HAP-1 (cell line): ENCODE results near the gene DGKK.
"Not testable (repeated sequence)": the region's sequence is repeated elsewhere in the genome, so short reads cannot be mapped to it uniquely, and the experiment has no call there.

Source experiments
- DNase-seq, 2 experiments: peaks; one replicate each; pipeline ENCODE4 v3.0.0-alpha.2; 2016 to 2020; ENCODE audit warnings: low spot score in 2 of 2
- H3K27me3 ChIP-seq: fragments of 250-450 bp; sonication (Bioruptor Pico); 2 replicates; pipeline ENCODE4 v1.5.1; 2020; ENCODE audit warnings: low read depth, mild to moderate bottlenecking, moderate library complexity
- H3K36me3 ChIP-seq: fragments of 250-450 bp; sonication (Bioruptor Pico); replicated peaks from 2 replicates; pipeline ENCODE4 v1.5.1; 2020; ENCODE audit warnings: mild to moderate bottlenecking
- H3K4me1 ChIP-seq: fragments of 250-450 bp; sonication (Bioruptor Pico); 2 replicates; pipeline ENCODE4 v1.5.1; 2020; ENCODE audit warnings: mild to moderate bottlenecking
- H3K4me3 ChIP-seq: fragments of 250-450 bp; sonication (Bioruptor Pico); 2 replicates; pipeline ENCODE4 v1.5.1; 2020; ENCODE audit warnings: mild to moderate bottlenecking, moderate library complexity
- H3K9me3 ChIP-seq: fragments of 250-450 bp; sonication (Bioruptor Pico); 2 replicates; pipeline ENCODE4 v1.5.1; 2020; ENCODE audit warnings: mild to moderate bottlenecking, moderate library complexity
- in situ Hi-C: fragments of 300-500 bp; cut with MboI; formaldehyde crosslinking; loops from 3 replicates; pipeline ENCODE4 v1.14.3; 2020; ENCODE audit warnings: low sequenced_read_pairs, inconsistent platforms, mixed read lengths

DGKK gene

DNA sequence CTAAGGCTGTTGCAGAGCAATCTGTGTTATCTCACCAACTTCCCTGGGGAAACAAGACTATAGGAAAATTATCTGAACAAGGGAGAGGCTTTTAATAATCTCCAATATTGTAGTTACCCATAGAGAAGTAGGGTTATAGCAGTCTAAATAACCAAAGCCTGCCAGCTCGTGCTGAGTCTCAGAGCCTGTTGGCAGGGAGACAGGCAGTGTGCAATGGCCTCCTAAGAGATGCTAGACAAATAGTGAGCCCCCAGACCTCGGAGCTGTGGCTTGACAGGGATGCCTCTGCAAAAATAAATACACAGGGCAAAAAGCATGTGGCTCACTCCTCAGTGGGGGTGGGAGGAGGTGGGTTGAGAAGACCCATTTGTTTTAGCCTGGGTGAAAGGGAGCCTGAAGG, 76.7 kb downstream of the DGKK start:
- in situ Hi-C loops, result no loop called here
- H3K4me3 ChIP-seq, result no peak overlapping the region
- H3K9me3 ChIP-seq, result no peaks in the 10 kb centered on the region
- DNase-seq, result no peak
- no peaks in the 10 kb centered on the region for H3K27me3 ChIP-seq
- H3K4me1 ChIP-seq, result no peaks in the 10 kb centered on the region
- H3K36me3 ChIP-seq, result no peaks in the 10 kb centered on the region

GRCh38 chrX:50386520-50386919, 84.1 kb downstream of the DGKK start:
- Histone ChIP-seq H3K27me3 (no peaks in the 10 kb centered on the region), H3K9me3 (no peaks in the 10 kb centered on the region), H3K4me3 (no peak overlapping the region), H3K36me3 (no peaks in the 10 kb centered on the region), H3K4me1 (no peaks in the 10 kb centered on the region)
- in situ Hi-C loops, result no loop called here
- DNase-seq, result no peak

DNA sequence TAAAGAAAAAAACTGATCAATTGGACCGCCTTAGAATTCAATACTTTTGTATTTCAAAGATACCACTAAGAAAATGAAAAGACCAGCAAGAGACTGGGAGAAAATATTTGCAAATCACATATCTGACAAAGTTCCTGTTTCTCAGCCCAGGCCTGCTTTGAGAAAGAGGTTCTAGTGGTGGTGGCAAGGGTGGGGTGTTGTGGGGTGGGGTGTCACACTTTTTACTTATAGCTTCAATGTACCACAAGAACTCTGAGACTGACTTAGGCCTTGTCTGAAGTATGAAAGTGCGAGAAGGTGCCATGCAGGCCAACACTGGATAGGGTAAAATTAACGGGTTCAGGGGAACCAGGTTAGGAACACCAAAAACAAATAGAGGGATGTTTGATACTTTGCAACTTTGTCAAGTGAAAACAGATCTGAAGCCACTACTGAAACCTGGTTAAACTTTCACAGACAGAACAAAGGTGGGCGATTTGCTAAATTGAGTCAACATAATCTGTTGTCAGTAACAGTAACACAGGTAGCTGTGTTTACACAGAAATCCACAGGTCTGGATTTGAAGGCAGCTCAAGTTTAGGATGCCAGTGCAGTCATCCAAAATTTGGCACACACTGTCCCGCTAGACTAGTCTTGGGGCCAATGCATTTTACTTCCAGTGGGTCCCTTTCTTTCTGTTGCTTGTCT, 88.8 kb downstream of the DGKK start:
- H3K4me1 ChIP-seq, result no peaks in the 10 kb centered on the region
- in situ Hi-C loops, result no loop called here

GRCh38 chrX:50375481-50376267, 95.0 kb downstream of the DGKK start:
- Histone ChIP-seq H3K9me3 (no peaks in the 10 kb centered on the region), H3K27me3 (no peaks in the 10 kb centered on the region), H3K36me3 (no peaks in the 10 kb centered on the region), H3K4me3 (no peak overlapping the region), H3K4me1 (no peaks in the 10 kb centered on the region)
- DNase-seq, result no peak
- in situ Hi-C loops, result no loop called here

More for the DNA sequence above, 88.8 kb downstream of the DGKK start:
- Histone ChIP-seq H3K9me3 (no peaks in the 10 kb centered on the region), H3K36me3 (no peaks in the 10 kb centered on the region), H3K4me3 (no peak overlapping the region), H3K27me3 (no peaks in the 10 kb centered on the region)
- no peak for DNase-seq

GRCh38 chrX:50372966-50373365, 97.7 kb downstream of the DGKK start:
- H3K4me3 ChIP-seq, result no peak overlapping the region
- no peaks in the 10 kb centered on the region for H3K9me3 ChIP-seq
- in situ Hi-C loops, result no loop called here
- no peaks in the 10 kb centered on the region for H3K36me3 ChIP-seq
- peaks cover 3% of the 10 kb centered on the region; the same call in 1 of the 2 replicates for H3K27me3 ChIP-seq
- no peak for DNase-seq
- no peaks in the 10 kb centered on the region for H3K4me1 ChIP-seq

DNA sequence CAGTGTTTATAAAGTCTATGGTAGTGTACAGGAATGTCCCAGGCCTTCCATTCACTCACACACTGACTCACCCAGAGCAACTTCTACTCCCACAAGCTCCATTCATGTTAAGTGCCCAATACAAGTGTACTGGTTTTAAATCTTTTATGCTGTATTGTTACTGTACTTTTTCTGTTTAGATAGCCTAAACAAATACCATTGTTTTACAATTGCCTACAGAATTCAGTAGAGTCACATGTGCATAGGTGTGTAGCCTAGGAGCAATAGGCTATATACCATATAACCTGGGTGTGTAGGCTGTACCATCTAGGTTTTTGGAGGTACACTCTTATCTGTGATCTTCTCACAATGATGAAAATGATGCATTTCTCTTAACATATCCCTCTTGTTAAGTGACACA, 126.7 kb downstream of the DGKK start:
- H3K4me1 ChIP-seq, result no peaks in the 10 kb centered on the region
- H3K4me3 ChIP-seq, result no peak overlapping the region
- in situ Hi-C loops, result no loop called here
- no peaks in the 10 kb centered on the region for H3K36me3 ChIP-seq
- no peaks in the 10 kb centered on the region for H3K27me3 ChIP-seq
- no peaks in the 10 kb centered on the region for H3K9me3 ChIP-seq
- DNase-seq, result no peak

DNA sequence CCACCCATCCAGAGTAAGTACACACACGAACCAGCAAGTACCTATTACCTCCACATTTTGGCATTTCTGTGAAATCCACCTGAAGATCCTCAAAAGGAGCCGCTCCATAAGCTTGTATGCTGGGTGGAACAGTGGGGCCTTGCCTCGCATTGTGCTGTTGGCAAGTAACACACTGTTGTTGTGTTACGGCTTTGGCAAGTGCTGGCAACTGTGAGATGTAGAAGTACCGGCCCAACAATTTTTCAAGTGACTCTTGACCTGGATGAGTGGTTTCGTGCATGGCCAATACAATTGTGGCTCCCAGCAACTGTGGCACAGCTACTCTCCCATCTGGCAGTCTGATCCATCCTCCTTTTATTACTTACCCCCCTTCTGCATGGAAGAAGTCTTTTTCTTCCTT, 137.3 kb downstream of the DGKK start:
- DNase-seq, result no peak
- Histone ChIP-seq H3K27me3 (no peaks in the 10 kb centered on the region), H3K4me1 (no peaks in the 10 kb centered on the region), H3K4me3 (no peak overlapping the region), H3K9me3 (no peaks in the 10 kb centered on the region), H3K36me3 (no peaks in the 10 kb centered on the region)
- in situ Hi-C loops, result no loop called here

- in situ Hi-C loops, H3K4me3 ChIP-seq, H3K36me3 ChIP-seq, H3K9me3 ChIP-seq, H3K27me3 ChIP-seq, DNase-seq, H3K4me1 ChIP-seq: not testable (repeated sequence)
These were observed 138.0 kb downstream of the DGKK start for GRCh38 chrX:50332668-50333067.

GRCh38 chrX:50327235-50327634, 143.4 kb downstream of the DGKK start:
- H3K27me3 ChIP-seq, result no peaks in the 10 kb centered on the region
- DNase-seq, result no peak
- in situ Hi-C loops, result no loop called here
- H3K4me1 ChIP-seq, result no peaks in the 10 kb centered on the region
- no peaks in the 10 kb centered on the region for H3K9me3 ChIP-seq
- H3K4me3 ChIP-seq, result no peak overlapping the region
- no peaks in the 10 kb centered on the region for H3K36me3 ChIP-seq
